GM21515 (cell line): ENCODE results near the gene PTPN3.

ENCODE experiments used
- ATAC-seq: cut with Tn5 transposase; IDR thresholded peaks from one replicate; pipeline ENCODE4 v1.9.1; 2021; ENCODE audit not compliant: unreplicated experiment

Gene PTPN3

GRCh38 chr9:109455391-109455790 is 42.7 kb downstream of the PTPN3 start:
- ATAC-seq: no peak

GRCh38 chr9:109454601-109455155 is 43.4 kb downstream of the PTPN3 start:
- no peak for ATAC-seq

GRCh38 chr9:109454041-109454440 is 44.1 kb downstream of the PTPN3 start:
- ATAC-seq: no peak

GRCh38 chr9:109453210-109453842 is 44.8 kb downstream of the PTPN3 start:
- ATAC-seq: no peak

- no peak for ATAC-seq
These were observed 45.3 kb downstream of the PTPN3 start for GRCh38 chr9:109452761-109453160.

- no peak for ATAC-seq
These were observed 46.6 kb downstream of the PTPN3 start for GRCh38 chr9:109451311-109452025.

- no peak for ATAC-seq
These were observed 47.8 kb downstream of the PTPN3 start for GRCh38 chr9:109450346-109450745.

GRCh38 chr9:109449036-109449798 is 48.9 kb downstream of the PTPN3 start:
- ATAC-seq: no peak

- ATAC-seq: no peak
These were observed 49.9 kb downstream of the PTPN3 start for GRCh38 chr9:109448223-109448622.

GRCh38 chr9:109447329-109448076 is 50.6 kb downstream of the PTPN3 start:
- ATAC-seq: no peak

- ATAC-seq: no peak
These were observed 53.3 kb downstream of the PTPN3 start for GRCh38 chr9:109444771-109445320.

GRCh38 chr9:109442716-109443115 is 55.4 kb downstream of the PTPN3 start:
- no peak for ATAC-seq

GRCh38 chr9:109441296-109441695 is 56.8 kb downstream of the PTPN3 start:
- ATAC-seq: no peak

- ATAC-seq: peak; percentile 95
These were observed 57.3 kb downstream of the PTPN3 start for GRCh38 chr9:109440797-109441287.

GRCh38 chr9:109440117-109440515 is 58.0 kb downstream of the PTPN3 start:
- ATAC-seq: no peak

- no peak for ATAC-seq
These were observed 58.6 kb downstream of the PTPN3 start for GRCh38 chr9:109439378-109440116.

- ATAC-seq: no peak
These were observed 60.8 kb downstream of the PTPN3 start for GRCh38 chr9:109437286-109437685.

- ATAC-seq: no peak
These were observed 62.0 kb downstream of the PTPN3 start for GRCh38 chr9:109436071-109436470.

GRCh38 chr9:109433476-109433875 is 64.6 kb downstream of the PTPN3 start:
- ATAC-seq: no peak

- no peak for ATAC-seq
These were observed 67.9 kb downstream of the PTPN3 start for GRCh38 chr9:109430231-109430630.
